ENCODE results near the gene IPPK. TPM values are rescaled to one million over a fixed set of nuclear protein-coding genes. Genes with fewer than 3 reads are reported as not detected.

IPPK gene
- total RNA-seq, 2 donors from 2014 or later = 8.2 to 8.4 TPM

GRCh38 chr9:92716557-92716956 is 46.6 kb upstream of the IPPK start:
- no peaks in the 10 kb centered on the region for H3K9me3 ChIP-seq
- H3K27ac ChIP-seq = no peak overlapping the region
- no peaks in the 10 kb centered on the region for H3K27me3 ChIP-seq
- TF ChIP-seq CTCF (IDR thresholded peaks at IDR 0.05) = peak; percentile 90
- peak; percentile 80 for DNase-seq
- no peak overlapping the region for H3K4me3 ChIP-seq
- H3K9ac ChIP-seq (ENCODE audit: low read depth in 2 of 2, low read length in 2 of 2) = no peak overlapping the region
- H3K4me1 ChIP-seq = peaks cover 4% of the 10 kb centered on the region
- peaks cover 16% of the 10 kb centered on the region for H3K36me3 ChIP-seq
- intact Hi-C loops (cut with DNase I) = loop anchor here (1.0 kb wide), 1 partner anchor 75 kb away; no protein-coding TSS in a partner anchor

DNA sequence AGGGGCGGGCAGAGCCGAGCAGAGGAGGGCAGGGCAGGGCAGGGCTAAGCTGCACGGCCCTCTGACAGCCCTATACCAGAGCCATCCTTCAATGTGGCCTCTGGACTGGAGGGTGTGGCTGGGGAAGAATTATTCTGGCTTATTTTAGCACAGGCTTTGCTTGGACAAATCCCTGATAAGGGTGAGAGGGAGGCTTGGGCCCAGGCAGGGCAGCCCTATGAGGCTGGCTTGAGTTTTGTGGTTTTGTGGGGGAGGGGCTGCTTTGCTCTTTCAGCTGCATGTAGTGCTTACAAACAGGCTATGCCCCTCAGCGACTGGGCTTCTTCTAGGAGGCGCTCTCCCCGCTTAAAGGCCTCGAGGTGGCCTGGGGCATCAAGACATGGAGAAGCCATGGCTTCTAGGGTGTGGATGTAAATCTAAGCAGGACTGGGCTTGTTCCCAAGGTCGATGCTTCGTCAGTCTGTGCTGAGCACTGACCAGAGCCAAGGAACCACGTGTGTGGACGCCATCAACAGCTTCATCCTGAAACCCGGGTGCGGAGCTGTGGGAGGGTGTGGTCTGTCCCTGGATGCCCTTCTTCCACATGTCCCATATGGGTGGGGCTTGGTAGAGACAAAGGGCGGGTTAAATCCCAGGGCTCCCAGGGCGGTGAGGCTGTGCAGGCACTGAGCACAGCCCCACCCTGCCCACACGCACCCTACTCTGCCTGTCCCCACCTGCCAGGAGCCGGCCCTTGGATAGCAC is 45.7 kb upstream of the IPPK start:
- peak; percentile 67 for DNase-seq
- Histone ChIP-seq H3K4me3 (no peak overlapping the region), H3K9me3 (no peaks in the 10 kb centered on the region), H3K9ac (ENCODE audit: low read depth in 2 of 2, low read length in 2 of 2) (no peak overlapping the region), H3K36me3 (peaks cover 16% of the 10 kb centered on the region), H3K27ac (no peak overlapping the region), H3K27me3 (no peaks in the 10 kb centered on the region), H3K4me1 (peaks cover 4% of the 10 kb centered on the region)
- intact Hi-C loops (cut with DNase I) = loop anchor here (1.0 kb wide), 1 partner anchor 76 kb away; no protein-coding TSS in a partner anchor
- no peak for TF ChIP-seq CTCF (IDR thresholded peaks at IDR 0.05)

- Histone ChIP-seq H3K9me3 (no peaks in the 10 kb centered on the region), H3K27ac (no peak overlapping the region), H3K4me1 (peaks cover 4% of the 10 kb centered on the region), H3K27me3 (no peaks in the 10 kb centered on the region), H3K9ac (ENCODE audit: low read depth in 2 of 2, low read length in 2 of 2) (no peak overlapping the region), H3K4me3 (no peak overlapping the region), H3K36me3 (peaks cover 12% of the 10 kb centered on the region)
- no peak for TF ChIP-seq CTCF (IDR thresholded peaks at IDR 0.05)
- no peak for DNase-seq
- intact Hi-C loops (cut with DNase I) = no loop called here
These were observed 45.0 kb upstream of the IPPK start for GRCh38 chr9:92714787-92715487.

DNA sequence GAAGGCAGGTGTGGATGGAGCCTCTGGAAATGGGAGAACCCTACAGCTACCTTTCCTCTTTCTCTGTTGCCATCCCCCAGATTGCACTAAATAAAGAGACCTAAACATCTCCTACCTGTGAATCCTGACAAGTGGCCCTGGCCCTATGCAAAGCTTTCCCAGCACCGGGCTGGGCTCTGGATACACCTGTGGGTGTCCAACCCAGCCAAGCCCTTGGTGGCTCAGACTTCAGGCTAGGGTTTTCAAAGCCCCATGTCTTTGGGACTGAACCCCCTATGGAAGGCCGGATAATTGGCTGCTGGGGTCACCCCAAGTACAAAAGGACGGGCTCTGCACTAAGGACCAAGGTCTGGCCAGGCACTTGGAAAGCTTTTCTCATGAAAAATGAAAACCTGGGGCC is 44.1 kb upstream of the IPPK start:
- Histone ChIP-seq H3K9ac (ENCODE audit: low read depth in 2 of 2, low read length in 2 of 2) (no peak overlapping the region), H3K27me3 (no peaks in the 10 kb centered on the region), H3K4me3 (no peak overlapping the region), H3K9me3 (no peaks in the 10 kb centered on the region), H3K4me1 (peaks cover 4% of the 10 kb centered on the region), H3K36me3 (peaks cover 8% of the 10 kb centered on the region), H3K27ac (no peak overlapping the region)
- intact Hi-C loops (cut with DNase I) = no loop called here
- no peak for TF ChIP-seq CTCF (IDR thresholded peaks at IDR 0.05)
- DNase-seq = no peak

DNA sequence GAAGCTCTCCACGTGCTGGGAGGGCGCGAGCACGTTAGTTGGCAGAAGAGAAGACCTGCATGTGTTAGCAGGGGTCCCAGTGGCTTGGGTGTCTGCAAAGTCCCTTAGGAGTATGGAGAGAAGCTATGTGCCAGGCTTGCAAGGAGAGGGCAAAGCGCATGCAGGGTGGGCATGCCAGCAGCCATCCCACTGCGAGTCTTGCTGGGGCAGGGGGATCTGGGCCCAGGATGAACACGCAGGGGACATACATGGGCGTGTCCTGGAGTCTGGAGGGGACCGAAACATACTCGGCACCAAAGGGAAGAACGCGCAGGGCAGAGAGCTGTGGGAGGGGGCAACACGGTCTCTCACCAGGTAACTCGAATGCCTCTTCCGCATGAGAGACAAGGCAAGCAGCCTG is 43.6 kb upstream of the IPPK start:
- Histone ChIP-seq H3K27me3 (no peaks in the 10 kb centered on the region), H3K27ac (no peak overlapping the region), H3K9me3 (no peaks in the 10 kb centered on the region), H3K4me1 (peaks cover 4% of the 10 kb centered on the region), H3K36me3 (peaks cover 8% of the 10 kb centered on the region), H3K4me3 (no peak overlapping the region), H3K9ac (ENCODE audit: low read depth in 2 of 2, low read length in 2 of 2) (no peak overlapping the region)
- DNase-seq = no peak
- TF ChIP-seq CTCF (IDR thresholded peaks at IDR 0.05) = no peak
- intact Hi-C loops (cut with DNase I) = no loop called here

All from colonic mucosa (tissue), 4 donors.